NCI-H524 (cell line): ENCODE results near the gene HSD11B1.
"Not testable (repeated sequence)": the region's sequence is repeated elsewhere in the genome, so short reads cannot be mapped to it uniquely, and the experiment has no call there.

Experiments used
- DNase-seq, 2 experiments: peaks; one replicate each; lab custom pipeline; 2025; lab: John Stamatoyannopoulos, UW

The HSD11B1 gene

GRCh38 chr1:209691237-209691636, 13.4 kb upstream of the HSD11B1 start:
- no peak for DNase-seq

- DNase-seq: no peak
These were observed 12.3 kb upstream of the HSD11B1 start for GRCh38 chr1:209692296-209692695.

- DNase-seq: peak; percentile 31 to 71
These were observed 11.7 kb upstream of the HSD11B1 start for GRCh38 chr1:209692745-209693504.

- DNase-seq: no peak
These were observed 8.0 kb upstream of the HSD11B1 start for GRCh38 chr1:209696673-209697072.

- DNase-seq: no peak
These were observed 7.5 kb upstream of the HSD11B1 start for GRCh38 chr1:209697126-209697525.

- DNase-seq: not testable (repeated sequence)
These were observed 4.0 kb upstream of the HSD11B1 start for GRCh38 chr1:209700686-209701085.

GRCh38 chr1:209702832-209703231, 1.8 kb upstream of the HSD11B1 start:
- no peak for DNase-seq

- no peak for DNase-seq
These were observed 677 bp upstream of the HSD11B1 start for GRCh38 chr1:209703834-209704504.

GRCh38 chr1:209705033-209705598, 470 bp downstream of the HSD11B1 start:
- DNase-seq: no peak

GRCh38 chr1:209706622-209707021, 2.0 kb downstream of the HSD11B1 start:
- no peak for DNase-seq

- DNase-seq: no peak
These were observed 2.7 kb downstream of the HSD11B1 start for GRCh38 chr1:209707308-209707707.

GRCh38 chr1:209708297-209708696, 3.7 kb downstream of the HSD11B1 start:
- no peak for DNase-seq

- no peak for DNase-seq
These were observed 5.4 kb downstream of the HSD11B1 start for GRCh38 chr1:209710093-209710492.

- no peak for DNase-seq
These were observed 6.2 kb downstream of the HSD11B1 start for GRCh38 chr1:209710847-209711246.

- DNase-seq: no peak
These were observed 9.7 kb downstream of the HSD11B1 start for GRCh38 chr1:209714338-209714737.

GRCh38 chr1:209715314-209715713, 10.7 kb downstream of the HSD11B1 start:
- DNase-seq: no peak

GRCh38 chr1:209717818-209718217, 13.2 kb downstream of the HSD11B1 start:
- DNase-seq: no peak

- DNase-seq: no peak
These were observed 15.7 kb downstream of the HSD11B1 start for GRCh38 chr1:209720326-209720725.

GRCh38 chr1:209720826-209721225, 16.2 kb downstream of the HSD11B1 start:
- peak in 1 of 2 experiments; percentile 53 for DNase-seq

- DNase-seq: no peak
These were observed 16.7 kb downstream of the HSD11B1 start for GRCh38 chr1:209721323-209721722.

GRCh38 chr1:209723265-209723664, 18.6 kb downstream of the HSD11B1 start:
- DNase-seq: no peak

- DNase-seq: no peak
These were observed 19.4 kb downstream of the HSD11B1 start for GRCh38 chr1:209723756-209724693.
